ENCODE data around the gene TTC23L. TPM values are rescaled to one million over a fixed set of nuclear protein-coding genes. Genes with fewer than 3 reads are reported as not detected.
A peak's percentile ranks its signal among the peaks of the same experiment; 100 is the strongest.

The TTC23L gene
- total RNA-seq, 1 experiment from 2014 or later: 0.09 TPM

GRCh38 chr5:34905564-34905963 is 66.6 kb downstream of the TTC23L start:
- Mint-ChIP-seq H3K4me1 (ENCODE audit: low read depth, unreplicated experiment) (no peaks in the 10 kb centered on the region), H3K4me3 (ENCODE audit: unreplicated experiment) (no peak overlapping the region), H3K9me3 (ENCODE audit: unreplicated experiment) (no peaks in the 10 kb centered on the region), H3K27me3 (ENCODE audit: insufficient read depth, unreplicated experiment) (no peaks in the 10 kb centered on the region), H3K27ac (ENCODE audit: unreplicated experiment) (no peak overlapping the region), H3K36me3 (ENCODE audit: insufficient read depth, unreplicated experiment) (peaks cover 25% of the 10 kb centered on the region)
- Histone ChIP-seq H3K27me3 (replicated peaks; ENCODE audit: control insufficient read depth, insufficient read depth, low read length) (no peaks in the 10 kb centered on the region), H3K4me3 (ENCODE audit: low read depth, low read length) (no peak overlapping the region), H3K4me1 (no peaks in the 10 kb centered on the region), H3K9me3 (no peaks in the 10 kb centered on the region), H3K36me3 (ENCODE audit: control insufficient read depth, insufficient read depth, low read length) (no peaks in the 10 kb centered on the region)
- POLR2A ChIA-PET: no interaction called here
- no TSS peak for BruUV-seq (replicated peaks)
- no peak for DNase-seq
- intact Hi-C loops (cut with micrococcal nuclease; ENCODE audit: unreplicated experiment): loop anchor here (1.0 kb wide), 1 partner anchor 431 kb away; no protein-coding TSS in a partner anchor
- TF ChIP-seq CTCF (IDR thresholded peaks at IDR 0.05; ENCODE audit: insufficient read depth in 1 of 2, low read depth in 1 of 2, low read length in 1 of 2, severe bottlenecking in 1 of 2, unreplicated experiment in 1 of 2): peak; percentile 37 to 47
- CTCF ChIA-PET: no interaction called here

GRCh38 chr5:34913072-34913471 is 74.1 kb downstream of the TTC23L start:
- no peaks in the 10 kb centered on the region for H3K9me3 Mint-ChIP-seq (ENCODE audit: unreplicated experiment)
- POLR2A ChIA-PET: no interaction called here
- peaks cover 55% of the 10 kb centered on the region for H3K36me3 Mint-ChIP-seq (ENCODE audit: insufficient read depth, unreplicated experiment)
- H3K9me3 ChIP-seq: no peaks in the 10 kb centered on the region
- H3K36me3 ChIP-seq (ENCODE audit: control insufficient read depth, insufficient read depth, low read length): peaks cover 4% of the 10 kb centered on the region; the same call in 1 of the 2 replicates
- H3K4me3 Mint-ChIP-seq (ENCODE audit: unreplicated experiment): no peak overlapping the region
- TF ChIP-seq CTCF (IDR thresholded peaks at IDR 0.05; ENCODE audit: insufficient read depth in 1 of 2, low read depth in 1 of 2, low read length in 1 of 2, severe bottlenecking in 1 of 2, unreplicated experiment in 1 of 2): no peak
- peaks cover 15% of the 10 kb centered on the region for H3K4me1 Mint-ChIP-seq (ENCODE audit: low read depth, unreplicated experiment)
- BruUV-seq (replicated peaks): no TSS peak
- CTCF ChIA-PET: no interaction called here
- no peak overlapping the region for H3K4me3 ChIP-seq (ENCODE audit: low read depth, low read length)
- H3K27ac Mint-ChIP-seq (ENCODE audit: unreplicated experiment): no peak overlapping the region
- DNase-seq: no peak
- H3K4me1 ChIP-seq: peaks cover 14% of the 10 kb centered on the region; the same call in 1 of the 2 replicates
- H3K27me3 ChIP-seq (replicated peaks; ENCODE audit: control insufficient read depth, insufficient read depth, low read length): no peaks in the 10 kb centered on the region
- intact Hi-C loops (cut with micrococcal nuclease; ENCODE audit: unreplicated experiment): loop anchor here (2.0 kb wide), 1 partner anchor 46 kb away; no protein-coding TSS in a partner anchor
- no peaks in the 10 kb centered on the region for H3K27me3 Mint-ChIP-seq (ENCODE audit: insufficient read depth, unreplicated experiment)

- no peak overlapping the region for H3K4me3 Mint-ChIP-seq (ENCODE audit: unreplicated experiment)
- peaks cover 15% of the 10 kb centered on the region for H3K4me1 Mint-ChIP-seq (ENCODE audit: low read depth, unreplicated experiment)
- TF ChIP-seq CTCF (IDR thresholded peaks at IDR 0.05; ENCODE audit: insufficient read depth in 1 of 2, low read depth in 1 of 2, low read length in 1 of 2, severe bottlenecking in 1 of 2, unreplicated experiment in 1 of 2): peak in 1 of 2 experiments; percentile 3
- H3K27me3 Mint-ChIP-seq (ENCODE audit: insufficient read depth, unreplicated experiment): no peaks in the 10 kb centered on the region
- Histone ChIP-seq H3K4me3 (ENCODE audit: low read depth, low read length) (peak overlapping the region; percentile 75), H3K36me3 (ENCODE audit: control insufficient read depth, insufficient read depth, low read length) (peaks cover 4% of the 10 kb centered on the region; the same call in 1 of the 2 replicates), H3K27me3 (replicated peaks; ENCODE audit: control insufficient read depth, insufficient read depth, low read length) (no peaks in the 10 kb centered on the region), H3K9me3 (no peaks in the 10 kb centered on the region), H3K4me1 (peaks cover 14% of the 10 kb centered on the region; the same call in 1 of the 2 replicates)
- intact Hi-C loops (cut with micrococcal nuclease; ENCODE audit: unreplicated experiment): loop anchor here (2.0 kb wide), 2 partner anchors 14 to 910 kb away; partner anchors contain the start of gene DNAJC21
- peak; percentile 57 to 59 for DNase-seq
- no TSS peak for BruUV-seq (replicated peaks)
- no peaks in the 10 kb centered on the region for H3K9me3 Mint-ChIP-seq (ENCODE audit: unreplicated experiment)
- H3K36me3 Mint-ChIP-seq (ENCODE audit: insufficient read depth, unreplicated experiment): peaks cover 42% of the 10 kb centered on the region
- CTCF ChIA-PET: interaction anchor here (0.6 to 3.8 kb wide), 4 partner anchors 15 to 440 kb away, joined by 3 to 31 read pairs (median 7); partner anchors contain the start of gene DNAJC21
- H3K27ac Mint-ChIP-seq (ENCODE audit: unreplicated experiment): no peak overlapping the region
- POLR2A ChIA-PET: interaction anchor here (0.6 to 2.6 kb wide), 7 partner anchors 15 to 445 kb away, joined by 3 to 60 read pairs (median 7); partner anchors contain the start of genes DNAJC21 and TTC23L
Observed at GRCh38 chr5:34914671-34915138, 75.7 kb downstream of the TTC23L start.

All from Caco-2 (cell line).